SK-N-SH (cell line): ENCODE measurements around the gene FRMPD1.

ENCODE experiments used
- GATA2 ChIP-seq: sonication (generic); formaldehyde crosslinking; IDR thresholded peaks from 2 replicates; pipeline ENCODE4 v1.5.0; 2020; ENCODE audit warnings: mild to moderate bottlenecking, missing genetic modification reagents
- POLR2AphosphoS5 ChIP-seq: IDR thresholded peaks from 2 replicates; pipeline ENCODE4 v1.6.1; 2012; ENCODE audit warnings: low read depth, low read length

GRCh38 chr9:37787059-37787458 is 136.3 kb downstream of the FRMPD1 start:
- TF ChIP-seq POLR2AphosphoS5 (no peak), GATA2 (CRISPR knock-in tag) (no peak)
